IPS-15b (cell line): Measurements from ENCODE around the gene HMCN1.

Experiments used
- H3K27me3 ChIP-seq: one replicate; pipeline ENCODE4 v1.6.1; 2013; ENCODE audit warnings: low read length; ENCODE audit not compliant: control insufficient read depth, insufficient read depth
- H3K36me3 ChIP-seq: one replicate; pipeline ENCODE4 v1.6.1; 2013; ENCODE audit warnings: low read length; ENCODE audit not compliant: control insufficient read depth, insufficient read depth
- H3K4me1 ChIP-seq: one replicate; pipeline ENCODE4 v1.6.1; 2013; ENCODE audit warnings: mild to moderate bottlenecking, low read length; ENCODE audit not compliant: control insufficient read depth, insufficient read depth
- H3K4me3 ChIP-seq: one replicate; pipeline ENCODE4 v1.5.1; 2013; ENCODE audit warnings: low read depth, low read length
- H3K9ac ChIP-seq: one replicate; pipeline ENCODE4 v1.6.1; 2013; ENCODE audit warnings: low read depth, mild to moderate bottlenecking, low read length
- H3K9me3 ChIP-seq: one replicate; pipeline ENCODE4 v1.6.1; 2013; ENCODE audit warnings: mild to moderate bottlenecking, low read length; ENCODE audit not compliant: control insufficient read depth, insufficient read depth

The HMCN1 gene

GRCh38 chr1:185973645-185974044 is 239.5 kb downstream of the HMCN1 start:
- no peaks in the 10 kb centered on the region for H3K27me3 ChIP-seq
- H3K36me3 ChIP-seq: no peaks in the 10 kb centered on the region
- H3K9ac ChIP-seq: no peak overlapping the region
- H3K4me3 ChIP-seq: no peak overlapping the region
- no peaks in the 10 kb centered on the region for H3K4me1 ChIP-seq
- H3K9me3 ChIP-seq: no peaks in the 10 kb centered on the region

GRCh38 chr1:185974367-185975170 is 240.4 kb downstream of the HMCN1 start:
- Histone ChIP-seq H3K36me3 (no peaks in the 10 kb centered on the region), H3K4me1 (no peaks in the 10 kb centered on the region), H3K27me3 (no peaks in the 10 kb centered on the region), H3K9ac (no peak overlapping the region), H3K9me3 (no peaks in the 10 kb centered on the region), H3K4me3 (no peak overlapping the region)

GRCh38 chr1:185980891-185981290 is 246.7 kb downstream of the HMCN1 start:
- no peaks in the 10 kb centered on the region for H3K36me3 ChIP-seq
- H3K9me3 ChIP-seq: no peaks in the 10 kb centered on the region
- no peak overlapping the region for H3K4me3 ChIP-seq
- H3K4me1 ChIP-seq: no peaks in the 10 kb centered on the region
- no peaks in the 10 kb centered on the region for H3K27me3 ChIP-seq
- no peak overlapping the region for H3K9ac ChIP-seq

- Histone ChIP-seq H3K4me1 (no peaks in the 10 kb centered on the region), H3K9me3 (no peaks in the 10 kb centered on the region), H3K27me3 (no peaks in the 10 kb centered on the region), H3K9ac (no peak overlapping the region), H3K36me3 (no peaks in the 10 kb centered on the region), H3K4me3 (no peak overlapping the region)
Measured at GRCh38 chr1:185984113-185984836, 250.1 kb downstream of the HMCN1 start.

GRCh38 chr1:185987611-185988321 is 253.6 kb downstream of the HMCN1 start:
- Histone ChIP-seq H3K36me3 (no peaks in the 10 kb centered on the region), H3K4me3 (no peak overlapping the region), H3K9ac (no peak overlapping the region), H3K27me3 (no peaks in the 10 kb centered on the region), H3K4me1 (no peaks in the 10 kb centered on the region), H3K9me3 (no peaks in the 10 kb centered on the region)

GRCh38 chr1:185990565-185990964 is 256.4 kb downstream of the HMCN1 start:
- H3K9ac ChIP-seq: no peak overlapping the region
- no peaks in the 10 kb centered on the region for H3K9me3 ChIP-seq
- no peaks in the 10 kb centered on the region for H3K36me3 ChIP-seq
- no peaks in the 10 kb centered on the region for H3K27me3 ChIP-seq
- H3K4me3 ChIP-seq: no peak overlapping the region
- H3K4me1 ChIP-seq: no peaks in the 10 kb centered on the region

GRCh38 chr1:185991266-185991665 is 257.1 kb downstream of the HMCN1 start:
- no peak overlapping the region for H3K9ac ChIP-seq
- no peaks in the 10 kb centered on the region for H3K9me3 ChIP-seq
- H3K27me3 ChIP-seq: no peaks in the 10 kb centered on the region
- no peaks in the 10 kb centered on the region for H3K4me1 ChIP-seq
- no peak overlapping the region for H3K4me3 ChIP-seq
- no peaks in the 10 kb centered on the region for H3K36me3 ChIP-seq

- H3K36me3 ChIP-seq: no peaks in the 10 kb centered on the region
Measured at GRCh38 chr1:185996211-185996610, 262.0 kb downstream of the HMCN1 start.

GRCh38 chr1:185998391-185998790 is 264.2 kb downstream of the HMCN1 start:
- H3K4me1 ChIP-seq: no peaks in the 10 kb centered on the region
- H3K9me3 ChIP-seq: no peaks in the 10 kb centered on the region
- H3K27me3 ChIP-seq: no peaks in the 10 kb centered on the region
- no peaks in the 10 kb centered on the region for H3K36me3 ChIP-seq
- H3K4me3 ChIP-seq: no peak overlapping the region
- no peak overlapping the region for H3K9ac ChIP-seq

More at GRCh38 chr1:185996211-185996610, 262.0 kb downstream of the HMCN1 start:
- Histone ChIP-seq H3K4me1 (no peaks in the 10 kb centered on the region), H3K9me3 (no peaks in the 10 kb centered on the region), H3K27me3 (no peaks in the 10 kb centered on the region), H3K4me3 (no peak overlapping the region), H3K9ac (no peak overlapping the region)

GRCh38 chr1:186002406-186002805 is 268.2 kb downstream of the HMCN1 start:
- H3K36me3 ChIP-seq: no peaks in the 10 kb centered on the region

GRCh38 chr1:186009039-186009737 is 275.0 kb downstream of the HMCN1 start:
- Histone ChIP-seq H3K4me1 (no peaks in the 10 kb centered on the region), H3K9me3 (no peaks in the 10 kb centered on the region), H3K9ac (no peak overlapping the region), H3K27me3 (no peaks in the 10 kb centered on the region), H3K36me3 (no peaks in the 10 kb centered on the region), H3K4me3 (no peak overlapping the region)

More at GRCh38 chr1:186002406-186002805, 268.2 kb downstream of the HMCN1 start:
- Histone ChIP-seq H3K4me1 (no peaks in the 10 kb centered on the region), H3K9ac (no peak overlapping the region), H3K9me3 (no peaks in the 10 kb centered on the region), H3K4me3 (no peak overlapping the region), H3K27me3 (no peaks in the 10 kb centered on the region)
